Body of pancreas (tissue), 4 donors: ENCODE data around the gene GMDS.

ENCODE experiments used
- CTCF ChIP-seq, 7 experiments: fragments of 450-650 bp in 4 of 7; fragments of 200-600 bp in 3 of 7; sonication (generic) in 3 of 7; IDR thresholded peaks; one replicate each; pipeline ENCODE4 v1.5.1; 2016 to 2019; ENCODE audit warnings: antibody characterized with exemption in 7 of 7
- POLR2A ChIP-seq, 3 donors: fragments of 450-650 bp; IDR thresholded peaks; one replicate each; pipeline ENCODE4 v1.6.1; 2016; ENCODE audit warnings: antibody characterized with exemption in 3 of 3, mild to moderate bottlenecking in 2 of 3

GRCh38 chr6:1806935-1807334 is 438.5 kb downstream of the GMDS start:
- TF ChIP-seq CTCF (IDR thresholded peaks at IDR 0.05) (no peak), POLR2A (IDR thresholded peaks at IDR 0.05) (no peak)
